ENCODE data around the gene NEK6.

Gene NEK6

GRCh38 chr9:124216474-124217176 is 41.1 kb upstream of the NEK6 start:
- TF ChIP-seq YY1 (IDR thresholded peaks at IDR 0.05; ENCODE audit: low read depth) (no peak), TEAD4 (IDR thresholded peaks at IDR 0.05) (no peak), MAX (IDR thresholded peaks at IDR 0.05) (no peak), FOXM1 (IDR thresholded peaks at IDR 0.05; ENCODE audit: borderline replicate concordance, low read depth) (no peak), NFIC (IDR thresholded peaks at IDR 0.05) (no peak), REST (IDR thresholded peaks at IDR 0.05; ENCODE audit: low read depth) (no peak), EGR1 (IDR thresholded peaks at IDR 0.05) (no peak), EP300 (IDR thresholded peaks at IDR 0.05; ENCODE audit: borderline replicate concordance) (no peak), CREB1 (IDR thresholded peaks at IDR 0.05; ENCODE audit: low read depth) (no peak), ZBTB7A (IDR thresholded peaks at IDR 0.05; ENCODE audit: low read depth) (no peak)

- TF ChIP-seq EGR1 (IDR thresholded peaks at IDR 0.05): no peak
- no peak for TF ChIP-seq RAD21 (IDR thresholded peaks at IDR 0.05; ENCODE audit: low read depth)
- no peak for TF ChIP-seq MAX (IDR thresholded peaks at IDR 0.05)
- TF ChIP-seq TCF12 (IDR thresholded peaks at IDR 0.05; ENCODE audit: low read depth): no peak
- TF ChIP-seq TEAD4 (IDR thresholded peaks at IDR 0.05): no peak
- no peak for TF ChIP-seq TAF1 (IDR thresholded peaks at IDR 0.05; ENCODE audit: low read depth)
- TF ChIP-seq ZBTB7A (IDR thresholded peaks at IDR 0.05; ENCODE audit: low read depth): no peak
- no peak for TF ChIP-seq NFIC (IDR thresholded peaks at IDR 0.05)
- no peak for TF ChIP-seq USF1 (IDR thresholded peaks at IDR 0.05)
- TF ChIP-seq FOXM1 (IDR thresholded peaks at IDR 0.05; ENCODE audit: borderline replicate concordance, low read depth): no peak
- TF ChIP-seq CEBPB (IDR thresholded peaks at IDR 0.05): no peak
- no peak for TF ChIP-seq EP300 (IDR thresholded peaks at IDR 0.05; ENCODE audit: borderline replicate concordance)
These were observed 39.8 kb upstream of the NEK6 start for GRCh38 chr9:124217836-124218437.

- TF ChIP-seq TCF12 (IDR thresholded peaks at IDR 0.05; ENCODE audit: low read depth) (no peak), CEBPB (IDR thresholded peaks at IDR 0.05) (no peak), USF1 (IDR thresholded peaks at IDR 0.05) (no peak), REST (IDR thresholded peaks at IDR 0.05; ENCODE audit: low read depth) (no peak), EGR1 (IDR thresholded peaks at IDR 0.05) (no peak), FOXM1 (IDR thresholded peaks at IDR 0.05; ENCODE audit: borderline replicate concordance, low read depth) (no peak), RAD21 (IDR thresholded peaks at IDR 0.05; ENCODE audit: low read depth) (no peak), CREB1 (IDR thresholded peaks at IDR 0.05; ENCODE audit: low read depth) (no peak)
These were observed 39.2 kb upstream of the NEK6 start for GRCh38 chr9:124218438-124218982.

GRCh38 chr9:124218987-124219461 is 38.7 kb upstream of the NEK6 start:
- TF ChIP-seq TAF1 (IDR thresholded peaks at IDR 0.05; ENCODE audit: low read depth) (no peak), CEBPB (IDR thresholded peaks at IDR 0.05) (no peak), TCF12 (IDR thresholded peaks at IDR 0.05; ENCODE audit: low read depth) (no peak), ZBTB7A (IDR thresholded peaks at IDR 0.05; ENCODE audit: low read depth) (no peak), REST (IDR thresholded peaks at IDR 0.05; ENCODE audit: low read depth) (no peak), EP300 (IDR thresholded peaks at IDR 0.05; ENCODE audit: borderline replicate concordance) (no peak), FOXM1 (IDR thresholded peaks at IDR 0.05; ENCODE audit: borderline replicate concordance, low read depth) (no peak), TEAD4 (IDR thresholded peaks at IDR 0.05) (no peak), EGR1 (IDR thresholded peaks at IDR 0.05) (no peak), RAD21 (IDR thresholded peaks at IDR 0.05; ENCODE audit: low read depth) (no peak), YY1 (IDR thresholded peaks at IDR 0.05; ENCODE audit: low read depth) (no peak)

All from Ishikawa (cell line).